Sigmoid colon (tissue), 7 donors: ENCODE results near the gene ETHE1. TPM values are rescaled to one million over a fixed set of nuclear protein-coding genes. Genes with fewer than 3 reads are reported as not detected.
"Not testable (repeated sequence)": the region's sequence is repeated elsewhere in the genome, so short reads cannot be mapped to it uniquely, and the experiment has no call there.

Source experiments
- DNase-seq: peaks from one replicate; pipeline ENCODE4 v3.0.0-alpha.2; 2019
- H3K27ac ChIP-seq, 4 donors: fragments of 200-600 bp; sonication (generic); one replicate each; pipeline ENCODE4 v1.5.1; 2016 to 2019; ENCODE audit warnings: mild to moderate bottlenecking in 1 of 4
- H3K27me3 ChIP-seq, 3 donors: fragments of 200-600 bp; sonication (generic); one replicate each; pipeline ENCODE4 v1.5.1; 2019; ENCODE audit warnings: mild to moderate bottlenecking in 1 of 3
- H3K36me3 ChIP-seq, 4 donors: fragments of 200-600 bp; sonication (generic); one replicate each; pipeline ENCODE4 v1.5.1; 2016 to 2019
- H3K4me1 ChIP-seq, 4 donors: fragments of 200-600 bp; sonication (generic); one replicate each; pipeline ENCODE4 v1.5.1; 2017 to 2019
- H3K4me3 ChIP-seq, 4 donors: fragments of 200-600 bp; sonication (generic); one replicate each; pipeline ENCODE4 v1.5.1; 2017 to 2019; ENCODE audit warnings: mild to moderate bottlenecking in 2 of 4, moderate library complexity in 1 of 4
- H3K9me3 ChIP-seq, 4 donors: fragments of 200-600 bp in 3 of 4; sonication (generic) in 3 of 4; one replicate each; pipeline versions ENCODE4 v1.5.1 to v1.6.1; 2013 to 2019
- EP300 ChIP-seq, 4 donors: sonication (generic); formaldehyde crosslinking; IDR thresholded peaks; one replicate each; pipeline ENCODE4 v1.6.1; 2017; ENCODE audit warnings: antibody characterized with exemption in 4 of 4
- POLR2A ChIP-seq, 2 donors: fragments of 450-650 bp; IDR thresholded peaks; one replicate each; pipeline ENCODE4 v1.6.1; 2016; ENCODE audit warnings: antibody characterized with exemption in 2 of 2, mild to moderate bottlenecking in 2 of 2, moderate library complexity in 2 of 2
- POLR2AphosphoS5 ChIP-seq, 4 donors: sonication (generic); formaldehyde crosslinking; IDR thresholded peaks; one replicate each; pipeline ENCODE4 v1.6.1; 2017; ENCODE audit warnings: antibody characterized with exemption in 4 of 4
- WGBS, 2 donors: extraction: QIAGEN DNeasy Blood & Tissue Kit; methylation state at CpG; one replicate each; pipeline ENCODE4 v1.1.7; 2013; 5-methylcytosine and 5-hydroxymethylcytosine counted together
- intact Hi-C: fragments of 100-400 bp; cut with DNase I; formaldehyde crosslinking; loops from one replicate; pipeline ENCODE4 v1.15.1; 2023
- polyA plus RNA-seq, 3 donors: library from polyadenylated mRNA; stranded (reverse); fragments of 200-250 nt; gene quantifications; one replicate each; pipeline ENCODE4 v1.2.3, GENCODE V29; 2013
- total RNA-seq, 4 donors: library from RNA; depleted of rRNA; stranded (reverse); fragments of >200 nt; gene quantifications; one replicate each; pipeline ENCODE4 v1.1.0, GENCODE V29; 2016
- TF ChIP-seq, protein P1 (sequence below), 4 experiments: fragments of 450-650 bp in 3 of 4; fragments of 200-600 bp in 1 of 4; IDR thresholded peaks; one replicate each; pipeline ENCODE4 v1.5.1; 2016 to 2019; ENCODE audit warnings: antibody characterized with exemption in 4 of 4, mild to moderate bottlenecking in 3 of 4, moderate library complexity in 2 of 4
- donor health status: healthy with polysubstance abuse.
- donor health status: Bipolar disorder and iron deficiency.
- donor health status: healthy.

Gene ETHE1
- total and polyA plus RNA-seq, 7 donors, result 40.7 to 575 (median 57.9) TPM

DNA sequence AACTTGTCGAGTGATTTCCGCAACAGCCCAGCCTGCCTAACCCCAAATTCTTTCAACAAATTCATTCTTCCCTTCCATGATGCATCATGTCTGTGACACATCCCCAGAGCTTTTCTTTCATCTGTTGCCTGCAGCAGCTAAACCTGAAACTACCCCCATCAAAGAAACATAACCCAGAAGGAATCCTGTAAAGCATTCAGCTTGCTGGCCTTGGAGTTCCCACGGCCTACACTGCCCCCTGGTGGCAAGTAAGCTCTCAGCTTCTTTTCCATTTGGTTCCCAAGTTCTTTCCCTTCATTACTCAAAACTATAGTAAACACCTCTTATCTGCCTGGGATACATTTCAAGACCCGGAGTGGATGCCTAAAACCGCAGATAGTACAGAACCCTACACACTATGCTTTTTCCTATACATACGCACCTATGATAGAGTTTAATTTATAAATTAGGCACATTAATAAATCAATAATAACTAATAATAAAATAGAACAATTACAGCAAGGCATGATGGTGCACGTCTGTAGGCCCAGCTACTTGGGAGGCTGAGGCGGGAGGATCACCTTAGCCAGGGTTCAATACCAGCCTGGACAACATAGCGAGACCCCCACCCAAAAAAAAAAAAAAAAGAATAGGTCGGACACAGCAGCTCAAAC lies 7.4 kb downstream of the ETHE1 start:
- intact Hi-C loops, result loop anchor here (1.0 kb wide), 1 partner anchor 72 kb away; no protein-coding TSS in a partner anchor
- no peak for TF ChIP-seq EP300 (IDR thresholded peaks at IDR 0.05)
- peak in 1 of 4 donors; percentile 22 for TF ChIP-seq POLR2AphosphoS5 (IDR thresholded peaks at IDR 0.05)
- TF ChIP-seq, protein P1, sequence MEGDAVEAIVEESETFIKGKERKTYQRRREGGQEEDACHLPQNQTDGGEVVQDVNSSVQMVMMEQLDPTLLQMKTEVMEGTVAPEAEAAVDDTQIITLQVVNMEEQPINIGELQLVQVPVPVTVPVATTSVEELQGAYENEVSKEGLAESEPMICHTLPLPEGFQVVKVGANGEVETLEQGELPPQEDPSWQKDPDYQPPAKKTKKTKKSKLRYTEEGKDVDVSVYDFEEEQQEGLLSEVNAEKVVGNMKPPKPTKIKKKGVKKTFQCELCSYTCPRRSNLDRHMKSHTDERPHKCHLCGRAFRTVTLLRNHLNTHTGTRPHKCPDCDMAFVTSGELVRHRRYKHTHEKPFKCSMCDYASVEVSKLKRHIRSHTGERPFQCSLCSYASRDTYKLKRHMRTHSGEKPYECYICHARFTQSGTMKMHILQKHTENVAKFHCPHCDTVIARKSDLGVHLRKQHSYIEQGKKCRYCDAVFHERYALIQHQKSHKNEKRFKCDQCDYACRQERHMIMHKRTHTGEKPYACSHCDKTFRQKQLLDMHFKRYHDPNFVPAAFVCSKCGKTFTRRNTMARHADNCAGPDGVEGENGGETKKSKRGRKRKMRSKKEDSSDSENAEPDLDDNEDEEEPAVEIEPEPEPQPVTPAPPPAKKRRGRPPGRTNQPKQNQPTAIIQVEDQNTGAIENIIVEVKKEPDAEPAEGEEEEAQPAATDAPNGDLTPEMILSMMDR (IDR thresholded peaks at IDR 0.05), result peak; percentile 79 to 88 (median 80)
- H3K4me1 ChIP-seq, result peaks cover 0 to 7% (median 1%) of the 10 kb centered on the region in 4 donors
- H3K27me3 ChIP-seq, result no peaks in the 10 kb centered on the region
- DNase-seq, result peak; percentile 87
- WGBS, 2 donors, result 51 to 56% methylated on average over 10 of the region's 10 CpGs
- H3K4me3 ChIP-seq, result no peak overlapping the region
- no peaks in the 10 kb centered on the region for H3K9me3 ChIP-seq
- peaks cover 0 to 7% (median 2%) of the 10 kb centered on the region in 4 donors for H3K36me3 ChIP-seq
- no peak overlapping the region for H3K27ac ChIP-seq

DNA sequence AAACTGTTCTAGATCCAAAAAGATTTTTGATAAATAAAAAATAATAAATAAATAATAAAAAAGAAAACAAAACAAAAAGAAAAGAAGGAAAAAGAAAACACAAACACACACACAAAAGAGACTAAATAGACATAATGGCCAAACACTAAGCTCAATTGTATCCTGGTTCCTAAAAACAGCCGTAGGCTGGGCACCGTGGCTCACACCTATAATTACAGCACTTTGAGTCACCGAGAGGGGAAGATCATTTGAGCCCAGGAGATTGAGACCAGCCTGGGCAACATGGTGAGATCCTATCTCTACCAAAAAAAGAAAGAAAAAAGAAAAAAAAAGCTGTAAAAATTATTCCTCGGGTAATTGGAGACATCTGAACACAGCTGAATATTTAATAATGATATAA lies 8.9 kb downstream of the ETHE1 start:
- WGBS, 2 donors, result 30 to 71% methylated on average over 4 of the region's 4 CpGs
- no peaks in the 10 kb centered on the region for H3K27me3 ChIP-seq
- peaks cover 0 to 7% (median 0%) of the 10 kb centered on the region in 4 donors for H3K4me1 ChIP-seq
- peaks cover 0 to 6% (median 2%) of the 10 kb centered on the region in 4 donors for H3K36me3 ChIP-seq
- no peak overlapping the region for H3K4me3 ChIP-seq
- intact Hi-C loops, result no loop called here
- TF ChIP-seq POLR2A (IDR thresholded peaks at IDR 0.05) (no peak), POLR2AphosphoS5 (IDR thresholded peaks at IDR 0.05) (no peak), EP300 (IDR thresholded peaks at IDR 0.05) (no peak)
- TF ChIP-seq, protein P1 (IDR thresholded peaks at IDR 0.05), result no peak
- H3K9me3 ChIP-seq, result no peaks in the 10 kb centered on the region
- DNase-seq, result no peak
- no peak overlapping the region for H3K27ac ChIP-seq

DNA sequence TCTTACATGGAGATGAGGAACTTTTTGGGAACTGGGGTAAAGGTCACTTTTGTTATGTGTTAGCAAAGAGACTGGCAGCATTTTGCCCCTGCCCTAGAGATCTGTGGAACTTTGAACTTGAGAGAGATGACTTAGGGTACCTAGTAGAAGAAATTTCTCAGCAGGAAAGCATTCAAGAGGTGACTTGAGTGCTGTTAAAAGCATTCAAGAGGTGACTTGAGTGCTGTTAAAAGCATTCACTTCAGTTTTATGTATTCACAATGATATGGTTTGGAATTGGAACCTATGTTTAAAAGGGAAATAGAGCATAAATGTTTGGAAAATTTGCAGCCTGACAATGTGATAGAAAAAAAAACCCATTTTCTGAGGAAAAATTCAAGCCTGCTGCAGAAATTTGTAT lies 14.6 kb downstream of the ETHE1 start:
- intact Hi-C loops, DNase-seq, H3K27ac ChIP-seq, H3K9me3 ChIP-seq, H3K4me1 ChIP-seq, H3K27me3 ChIP-seq, H3K4me3 ChIP-seq: not testable (repeated sequence)
- H3K36me3 ChIP-seq, result peaks cover 5 to 30% (median 15%) of the 10 kb centered on the region in 4 donors

DNA sequence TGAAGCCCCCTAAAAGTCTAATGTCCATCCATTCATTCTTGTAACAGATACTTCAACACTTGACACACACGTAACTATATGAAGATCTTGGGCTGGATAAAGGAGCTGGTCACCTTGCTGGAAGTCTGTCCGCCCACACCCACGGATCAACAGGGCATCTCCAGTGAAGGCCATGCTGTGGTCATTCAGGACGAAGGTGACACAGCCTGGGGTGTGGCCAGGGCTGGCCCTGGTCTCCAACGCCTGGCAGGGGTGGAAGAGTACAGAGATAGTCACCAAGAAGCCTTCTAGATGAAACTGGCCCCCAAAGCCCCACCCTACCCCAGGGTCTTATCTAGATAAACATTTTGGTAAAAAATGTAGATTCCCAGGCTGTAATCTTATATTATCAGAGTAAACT lies 15.7 kb downstream of the ETHE1 start:
- TF ChIP-seq EP300 (IDR thresholded peaks at IDR 0.05), result no peak
- TF ChIP-seq, protein P1 (IDR thresholded peaks at IDR 0.05), result no peak
- no peak for TF ChIP-seq POLR2A (IDR thresholded peaks at IDR 0.05)
- TF ChIP-seq POLR2AphosphoS5 (IDR thresholded peaks at IDR 0.05), result no peak
- no peaks in the 10 kb centered on the region for H3K4me1 ChIP-seq
- H3K4me3 ChIP-seq, result no peak overlapping the region
- WGBS, 2 donors, result 83 to 93% methylated on average over 5 of the region's 5 CpGs
- no peaks in the 10 kb centered on the region for H3K27me3 ChIP-seq
- no peak for DNase-seq
- H3K27ac ChIP-seq, result no peak overlapping the region
- H3K36me3 ChIP-seq, result peaks cover 5 to 36% (median 15%) of the 10 kb centered on the region in 4 donors
- intact Hi-C loops, result no loop called here
- no peaks in the 10 kb centered on the region for H3K9me3 ChIP-seq

DNA sequence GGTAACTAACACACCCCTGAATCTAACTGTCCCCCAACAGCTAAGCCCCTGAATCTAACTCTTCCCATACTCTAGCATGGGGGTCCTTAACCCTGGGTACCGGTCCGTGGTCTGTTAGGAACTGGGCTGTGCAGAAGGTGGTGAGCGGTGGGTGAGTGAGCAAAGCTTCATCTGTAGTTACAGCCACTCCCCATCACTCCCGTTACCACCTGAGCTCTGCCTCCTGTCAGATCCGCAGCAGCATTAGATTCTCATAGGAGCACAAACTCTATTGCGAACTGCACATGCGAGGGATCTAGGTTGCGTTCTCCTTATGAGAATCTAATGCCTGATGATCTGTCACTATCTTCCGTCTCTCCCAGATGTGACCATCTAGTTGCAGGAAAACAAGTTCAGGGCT lies 16.3 kb downstream of the ETHE1 start:
- Histone ChIP-seq H3K4me1 (no peaks in the 10 kb centered on the region), H3K27ac (no peak overlapping the region), H3K4me3 (no peak overlapping the region), H3K36me3 (peaks cover 5 to 36% (median 15%) of the 10 kb centered on the region in 4 donors), H3K9me3 (no peaks in the 10 kb centered on the region), H3K27me3 (no peaks in the 10 kb centered on the region)
- intact Hi-C loops, result no loop called here
- DNase-seq, result no peak
- no peak for TF ChIP-seq POLR2A (IDR thresholded peaks at IDR 0.05)
- TF ChIP-seq EP300 (IDR thresholded peaks at IDR 0.05), result no peak
- TF ChIP-seq POLR2AphosphoS5 (IDR thresholded peaks at IDR 0.05), result no peak
- TF ChIP-seq, protein P1 (IDR thresholded peaks at IDR 0.05), result no peak
- WGBS, 2 donors, result 97 to 98% methylated on average over 9 of the region's 9 CpGs
